Urinary bladder (tissue), 4 donors: ENCODE measurements around the gene OOSP3. TPM values are rescaled to one million over a fixed set of nuclear protein-coding genes. Genes with fewer than 3 reads are reported as not detected.
"Not testable (repeated sequence)": the region's sequence is repeated elsewhere in the genome, so short reads cannot be mapped to it uniquely, and the experiment has no call there.

ENCODE experiments used
- DNase-seq: peaks from one replicate; pipeline ENCODE4 v3.0.0-alpha.2; 2015; ENCODE audit errors: extremely low spot score
- H3K27ac ChIP-seq: one replicate; pipeline ENCODE4 v1.5.1; 2013; ENCODE audit warnings: low read depth, mild to moderate bottlenecking, moderate library complexity
- H3K36me3 ChIP-seq: one replicate; pipeline ENCODE4 v1.6.1; 2013; ENCODE audit warnings: mild to moderate bottlenecking, moderate library complexity; ENCODE audit not compliant: insufficient read depth
- H3K4me1 ChIP-seq: one replicate; pipeline ENCODE4 v1.6.1; 2013; ENCODE audit warnings: mild to moderate bottlenecking, moderate library complexity; ENCODE audit not compliant: insufficient read depth
- H3K4me3 ChIP-seq: one replicate; pipeline ENCODE4 v1.5.1; 2013; ENCODE audit warnings: low read depth, low read length
- WGBS: extraction: QIAGEN DNeasy Blood & Tissue Kit; methylation state at CpG from one replicate; pipeline ENCODE4 v1.1.7; 2013; 5-methylcytosine and 5-hydroxymethylcytosine counted together
- polyA plus RNA-seq: library from polyadenylated mRNA; stranded (reverse); fragments of 200-250 nt; gene quantifications from one replicate; pipeline ENCODE4 v1.2.3, GENCODE V29; 2013
- total RNA-seq: library from RNA; depleted of rRNA; stranded (reverse); fragments of >200 nt; gene quantifications from one replicate; pipeline ENCODE4 v1.2.3, GENCODE V29; 2014
- donor health status: healthy with polysubstance abuse.
- donor health status: healthy.

OOSP3 gene
- total and polyA plus RNA-seq, 2 donors = not detected

DNA sequence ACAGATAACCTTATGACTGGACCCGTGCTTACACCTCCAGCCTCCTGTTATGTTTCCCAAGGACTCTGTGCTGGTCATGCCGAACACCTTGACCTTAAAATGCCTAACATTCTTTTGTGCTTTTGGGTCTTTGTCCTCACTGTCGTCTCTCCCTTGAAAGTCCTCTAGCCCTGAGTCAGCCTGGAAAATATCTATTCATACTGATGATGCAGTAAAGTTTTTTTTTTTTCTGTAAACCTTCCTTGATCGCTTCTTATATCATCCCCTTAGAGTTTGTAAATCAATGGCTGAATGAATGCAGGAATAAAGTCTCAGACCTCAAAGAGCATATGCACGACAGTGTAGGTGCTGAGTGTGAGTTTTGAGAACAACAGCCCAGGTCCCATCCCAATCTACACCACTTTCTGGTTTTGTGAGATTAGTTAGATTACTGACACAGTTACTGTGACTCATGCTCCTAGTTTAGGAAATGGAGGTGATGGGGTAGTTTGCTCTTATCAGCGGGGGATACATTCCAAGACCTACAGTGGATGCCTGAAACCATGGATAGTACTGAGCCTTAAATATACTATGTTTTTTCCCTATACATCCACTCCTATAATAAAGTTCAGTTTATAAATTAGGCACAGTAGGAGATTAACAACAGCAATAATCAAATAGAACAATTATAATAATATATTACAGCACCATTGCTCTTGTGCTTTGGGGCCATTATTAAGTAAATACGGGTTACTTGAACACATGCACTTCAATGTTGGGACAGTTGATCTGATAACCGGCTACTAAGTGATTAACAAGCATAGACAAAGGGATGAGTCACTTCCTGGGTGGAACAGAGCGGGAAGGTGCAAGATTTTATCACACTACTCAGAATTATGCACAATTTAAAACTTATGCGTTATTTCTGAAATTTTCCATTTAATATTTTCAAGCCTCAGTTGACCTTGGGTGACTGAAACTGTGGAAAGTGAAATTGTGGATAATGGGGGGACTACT is 20.8 kb upstream of the OOSP3 start:
- Histone ChIP-seq H3K4me1 (no peaks in the 10 kb centered on the region), H3K36me3 (no peaks in the 10 kb centered on the region), H3K27ac (no peak overlapping the region), H3K4me3 (no peak overlapping the region)
- 66% methylated on average over 10 of the region's 10 CpGs for WGBS
- no peak for DNase-seq

DNA sequence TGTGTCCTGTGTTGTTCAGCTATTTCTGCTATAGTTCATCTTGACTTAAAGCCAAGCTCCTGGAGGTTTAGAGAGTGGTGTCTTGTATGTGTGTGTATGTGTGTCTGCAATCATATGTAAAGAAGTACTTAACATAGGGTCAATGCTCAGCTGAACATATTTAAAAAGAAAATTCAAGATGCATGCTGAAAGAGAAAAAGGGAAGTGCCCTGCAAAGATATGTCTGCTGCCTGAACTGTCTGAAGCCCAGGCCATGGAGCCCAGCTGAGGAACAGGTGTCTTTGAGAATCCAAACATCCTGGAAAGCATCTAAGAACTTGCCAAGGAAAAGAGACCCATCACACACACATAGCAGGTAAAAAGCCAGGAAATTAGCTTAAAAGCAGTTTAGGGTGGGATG is 18.9 kb upstream of the OOSP3 start:
- H3K36me3 ChIP-seq = no peaks in the 10 kb centered on the region
- no peak for DNase-seq
- H3K4me3 ChIP-seq = no peak overlapping the region
- H3K4me1 ChIP-seq = no peaks in the 10 kb centered on the region
- no peak overlapping the region for H3K27ac ChIP-seq

DNA sequence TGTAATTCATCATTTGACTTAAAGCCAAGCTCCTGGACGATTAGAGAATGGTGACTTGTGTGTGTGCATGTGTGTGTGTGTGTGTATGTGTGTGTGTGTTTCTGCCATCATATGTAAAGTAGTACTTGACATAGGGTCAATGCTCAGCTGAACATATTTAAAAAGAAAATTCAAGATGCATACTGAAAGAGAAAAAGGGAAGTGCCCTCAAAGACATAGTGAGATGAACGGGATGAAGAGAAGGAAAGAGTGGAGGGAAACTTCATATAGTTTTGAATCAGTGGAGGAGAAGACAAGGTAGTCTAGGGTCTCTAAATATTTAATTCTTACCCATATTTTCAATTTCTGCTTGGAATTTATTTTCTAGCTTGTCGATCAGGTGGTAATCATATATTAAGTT is 16.3 kb upstream of the OOSP3 start:
- WGBS = 68% methylated on average over 3 of the region's 3 CpGs
- H3K27ac ChIP-seq = no peak overlapping the region
- no peak for DNase-seq

DNA sequence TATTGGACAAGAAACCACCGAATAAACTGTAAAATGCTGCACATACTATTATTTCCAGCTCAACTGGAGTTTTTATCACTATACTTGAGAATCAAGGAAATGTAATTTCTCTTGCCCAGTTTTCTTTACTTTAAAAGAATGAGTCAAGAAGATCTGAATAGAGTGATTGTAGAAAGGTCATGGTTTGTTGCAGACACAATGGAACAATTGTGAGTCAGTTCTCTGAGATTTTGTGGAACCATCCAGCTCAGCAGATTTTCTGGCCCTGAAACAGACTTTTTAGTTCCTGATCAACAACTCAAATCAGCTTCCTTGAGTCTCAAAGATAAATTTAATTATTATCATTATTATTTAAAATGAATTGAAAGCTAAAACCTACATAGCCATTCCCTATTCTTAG is 13.6 kb upstream of the OOSP3 start:
- Histone ChIP-seq H3K4me3 (no peak overlapping the region), H3K27ac (no peak overlapping the region), H3K36me3 (no peaks in the 10 kb centered on the region), H3K4me1 (no peaks in the 10 kb centered on the region)
- no peak for DNase-seq
- 67% methylated on average over 1 of the region's 1 CpG for WGBS

More for the DNA sequence above, 16.3 kb upstream of the OOSP3 start:
- Histone ChIP-seq H3K4me3 (no peak overlapping the region), H3K36me3 (no peaks in the 10 kb centered on the region), H3K4me1 (no peaks in the 10 kb centered on the region)

DNA sequence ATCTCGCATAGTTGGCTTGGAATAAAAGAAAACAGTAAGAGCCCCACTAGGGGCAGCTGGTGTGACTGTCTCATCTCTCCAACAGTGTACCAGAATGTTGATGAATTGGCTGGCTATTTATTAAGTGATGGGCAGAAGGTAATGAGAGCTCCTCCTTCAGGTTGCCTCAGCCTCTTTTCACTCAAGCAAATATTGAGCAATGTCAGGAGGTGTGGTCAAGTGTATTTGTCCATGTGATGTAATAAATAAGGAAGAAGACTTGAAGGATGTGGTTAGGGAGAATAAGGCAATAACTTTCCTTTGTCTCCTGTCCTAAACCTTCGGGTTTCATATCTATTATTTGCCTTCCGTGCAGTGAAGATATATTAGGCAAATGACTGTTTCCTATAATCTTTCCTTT is 12.2 kb upstream of the OOSP3 start, which contains the start of gene TCN1:
Gene TCN1, minus strand, starts transcription at position 91 of the 400 bp plus-strand sequence. Its CDS starts 17 bp downstream, at position 74.
- Histone ChIP-seq H3K4me1 (no peaks in the 10 kb centered on the region), H3K27ac (no peak within 1 kb of the TSS), H3K4me3 (no peak within 1 kb of the TSS), H3K36me3 (no peaks in the 10 kb centered on the region)
- 75% methylated on average over 3 of the region's 3 CpGs for WGBS
- no peak for DNase-seq

DNA sequence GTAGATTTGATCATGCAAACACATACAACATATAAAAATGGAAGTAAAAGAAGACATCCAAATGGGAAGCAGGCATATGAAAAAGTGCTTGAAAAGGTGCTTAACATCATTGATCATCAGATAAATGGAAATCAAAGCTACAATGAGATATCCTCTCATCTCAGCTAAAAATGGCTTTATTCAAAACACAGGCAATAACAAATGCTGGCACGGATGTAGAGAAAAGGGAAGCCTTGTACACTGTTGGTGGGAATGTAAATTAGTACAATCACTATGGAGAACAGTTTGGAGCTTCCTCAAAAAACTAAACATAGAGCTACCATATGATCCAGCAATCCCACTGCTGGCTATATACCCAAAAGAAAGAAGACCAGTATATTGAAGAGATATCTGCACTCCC is 11.7 kb upstream of the OOSP3 start:
- WGBS = 84% methylated on average over 1 of the region's 1 CpG
- Histone ChIP-seq H3K36me3 (no peaks in the 10 kb centered on the region), H3K27ac (no peak overlapping the region), H3K4me1 (no peaks in the 10 kb centered on the region), H3K4me3 (no peak overlapping the region)
- DNase-seq = no peak

DNA sequence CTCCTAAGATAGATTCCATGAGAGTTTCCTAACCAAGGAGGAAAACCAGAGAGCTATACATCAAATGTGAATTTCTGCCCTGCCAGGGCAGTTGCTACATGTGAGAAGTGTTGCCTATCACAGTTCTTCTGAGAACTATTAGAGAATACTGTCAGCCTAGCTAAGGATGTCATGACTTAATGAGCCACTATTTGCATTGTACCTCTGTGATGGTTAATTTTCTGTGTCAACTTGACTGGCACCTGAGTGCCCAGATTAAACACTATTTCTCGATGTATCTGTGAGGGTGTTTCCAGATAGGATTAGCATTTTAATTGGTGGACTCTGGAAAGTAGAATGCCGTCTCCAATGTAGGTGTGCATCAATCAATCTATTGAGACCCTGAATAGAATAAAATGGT is 10.6 kb upstream of the OOSP3 start:
- no peak for DNase-seq
- Histone ChIP-seq H3K36me3 (no peaks in the 10 kb centered on the region), H3K27ac (no peak overlapping the region), H3K4me3 (no peak overlapping the region), H3K4me1 (no peaks in the 10 kb centered on the region)
- WGBS = 86% methylated on average over 2 of the region's 2 CpGs

DNA sequence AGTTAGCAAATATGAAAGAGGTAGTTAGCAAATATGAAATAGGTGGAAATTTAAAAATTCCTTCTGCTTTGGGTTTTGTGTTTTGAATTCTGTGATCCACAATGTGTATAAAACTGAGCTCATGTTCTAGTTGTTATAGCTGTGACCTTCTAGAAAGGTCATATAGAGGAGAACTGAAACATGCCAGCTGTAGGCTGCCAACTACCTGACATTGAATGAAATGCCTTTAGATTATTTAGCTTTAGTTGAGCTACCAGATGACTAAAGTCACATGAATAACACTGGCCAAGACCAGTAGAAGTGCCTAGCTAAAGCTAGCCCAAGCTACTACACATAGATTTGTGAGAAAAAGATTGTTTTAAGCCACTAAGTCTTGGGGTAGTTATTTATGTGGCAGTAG is 6.5 kb upstream of the OOSP3 start:
- no peak overlapping the region for H3K4me3 ChIP-seq
- no peaks in the 10 kb centered on the region for H3K4me1 ChIP-seq
- DNase-seq = no peak
- H3K36me3 ChIP-seq = no peaks in the 10 kb centered on the region
- H3K27ac ChIP-seq = no peak overlapping the region

DNA sequence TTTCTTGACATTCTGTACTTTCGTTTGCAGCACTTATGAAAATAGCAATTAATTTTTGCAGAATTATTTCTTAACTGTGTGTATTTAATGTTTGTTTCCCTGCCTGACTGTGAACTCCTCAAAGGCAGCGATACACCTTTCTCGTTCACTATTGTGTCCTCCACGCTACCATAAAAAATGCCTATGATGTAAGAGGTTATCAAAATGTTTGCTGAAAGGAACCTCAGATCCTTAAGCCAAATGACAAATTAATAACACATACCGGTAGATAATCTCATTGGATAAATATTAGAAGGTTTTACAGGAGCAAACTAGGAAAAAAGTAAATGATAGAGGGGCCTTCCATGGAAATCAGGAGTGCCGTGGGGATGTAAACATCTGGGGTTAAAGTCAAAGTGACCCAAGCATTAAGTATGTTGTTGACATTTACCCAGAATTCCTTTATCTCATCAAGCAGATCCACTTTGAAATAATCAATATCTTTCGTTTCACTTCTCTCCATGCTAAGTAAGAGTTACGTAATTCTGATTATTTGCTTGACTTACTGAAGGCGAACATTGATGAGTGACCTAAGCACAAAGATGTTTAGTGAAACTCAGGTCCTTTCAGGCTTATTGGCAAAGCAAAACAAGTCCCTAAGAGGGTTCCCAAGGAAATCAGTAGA is 2.6 kb upstream of the OOSP3 start:
- H3K27ac ChIP-seq = no peak overlapping the region
- H3K4me3 ChIP-seq = no peak overlapping the region
- no peaks in the 10 kb centered on the region for H3K36me3 ChIP-seq
- no peak for DNase-seq
- 76% methylated on average over 9 of the region's 9 CpGs for WGBS
- no peaks in the 10 kb centered on the region for H3K4me1 ChIP-seq

DNA sequence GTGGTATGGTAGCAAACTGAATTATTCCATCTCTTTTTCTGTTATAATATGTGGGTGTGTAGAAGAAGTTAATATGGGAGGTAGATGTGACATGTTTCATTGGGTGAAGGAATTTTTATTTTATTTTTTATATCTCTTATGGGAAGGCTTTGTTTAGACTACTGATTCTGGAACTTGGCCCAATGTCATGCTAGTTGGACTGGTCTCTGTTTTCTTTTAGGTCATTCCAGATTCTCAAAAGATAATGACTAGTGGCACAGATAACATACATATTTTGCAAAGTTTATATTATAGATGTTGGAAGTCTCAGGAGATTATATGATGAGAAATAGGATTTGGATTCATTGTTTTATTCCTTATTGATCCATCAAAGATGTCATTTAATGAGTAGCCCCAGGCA is 1.3 kb upstream of the OOSP3 start:
- no peak for DNase-seq
- no peak overlapping the region for H3K27ac ChIP-seq
- H3K4me3 ChIP-seq = no peak overlapping the region
- H3K36me3 ChIP-seq = no peaks in the 10 kb centered on the region
- no peaks in the 10 kb centered on the region for H3K4me1 ChIP-seq

DNA sequence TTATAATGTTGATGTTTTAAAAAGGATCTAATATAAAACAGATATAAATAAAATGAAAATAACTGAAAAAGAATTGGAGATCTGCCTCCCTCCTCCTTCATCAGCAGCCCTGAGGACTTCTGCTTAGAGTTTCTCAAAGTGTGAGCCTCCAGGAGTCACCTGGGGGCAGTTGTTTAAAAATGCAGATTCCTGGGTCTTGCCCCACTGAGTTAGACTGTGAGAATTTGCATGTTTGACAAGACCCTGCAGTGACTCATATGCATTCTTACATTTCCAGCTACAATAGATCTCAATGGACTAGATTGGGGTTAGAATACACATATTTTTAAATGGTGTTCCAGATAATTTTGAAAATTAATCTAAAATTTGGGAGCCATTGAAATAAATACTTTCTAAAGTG is 798 bp upstream of the OOSP3 start:
- H3K36me3 ChIP-seq = no peaks in the 10 kb centered on the region
- no peak overlapping the region for H3K27ac ChIP-seq
- no peak overlapping the region for H3K4me3 ChIP-seq
- DNase-seq = no peak
- H3K4me1 ChIP-seq = no peaks in the 10 kb centered on the region

DNA sequence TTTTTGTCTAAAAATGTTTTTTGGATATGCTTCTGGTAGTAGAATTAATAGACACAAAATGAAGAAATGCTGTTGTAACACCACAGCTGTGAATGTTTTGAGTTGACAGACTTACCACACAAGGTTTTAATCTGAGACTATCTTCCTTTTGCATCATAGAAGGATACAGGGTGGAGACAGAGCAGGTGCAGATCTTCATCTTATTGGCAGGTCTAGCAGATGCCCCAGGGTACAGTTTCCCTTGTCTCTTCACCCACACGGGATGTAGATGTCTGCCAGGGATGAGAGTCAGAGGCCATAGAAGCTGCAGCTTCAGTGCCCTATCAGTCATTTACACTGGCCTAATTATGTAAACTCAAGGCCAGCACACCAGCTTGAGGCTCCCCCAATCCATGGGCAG is 985 bp downstream of the OOSP3 start:
- H3K4me3 ChIP-seq = no peak overlapping the region
- H3K4me1 ChIP-seq = no peaks in the 10 kb centered on the region
- 52% methylated on average over 1 of the region's 1 CpG for WGBS
- no peak for DNase-seq
- H3K36me3 ChIP-seq = no peaks in the 10 kb centered on the region
- no peak overlapping the region for H3K27ac ChIP-seq

DNA sequence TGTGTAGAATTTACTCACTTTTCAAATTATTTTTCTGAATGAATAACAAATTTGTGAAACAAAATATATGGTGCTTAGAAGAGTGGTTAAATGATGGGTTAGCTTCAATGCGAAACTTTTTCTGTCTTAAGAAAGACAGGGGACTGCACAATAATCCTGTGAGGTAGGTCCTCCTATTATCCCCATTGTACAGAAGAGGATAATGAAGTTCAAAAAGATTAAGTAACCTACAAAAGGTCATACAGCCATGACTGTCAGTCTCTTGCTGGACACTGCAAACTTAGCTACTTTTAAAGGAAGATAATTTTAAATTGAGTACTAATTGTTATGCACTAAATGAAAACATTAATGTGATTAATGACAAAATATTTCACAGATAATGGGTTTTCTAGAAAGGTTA is 5.0 kb downstream of the OOSP3 start:
- Histone ChIP-seq H3K4me3 (no peak overlapping the region), H3K4me1 (no peaks in the 10 kb centered on the region), H3K27ac (no peak overlapping the region), H3K36me3 (no peaks in the 10 kb centered on the region)
- 89% methylated on average over 1 of the region's 1 CpG for WGBS
- DNase-seq = no peak

DNA sequence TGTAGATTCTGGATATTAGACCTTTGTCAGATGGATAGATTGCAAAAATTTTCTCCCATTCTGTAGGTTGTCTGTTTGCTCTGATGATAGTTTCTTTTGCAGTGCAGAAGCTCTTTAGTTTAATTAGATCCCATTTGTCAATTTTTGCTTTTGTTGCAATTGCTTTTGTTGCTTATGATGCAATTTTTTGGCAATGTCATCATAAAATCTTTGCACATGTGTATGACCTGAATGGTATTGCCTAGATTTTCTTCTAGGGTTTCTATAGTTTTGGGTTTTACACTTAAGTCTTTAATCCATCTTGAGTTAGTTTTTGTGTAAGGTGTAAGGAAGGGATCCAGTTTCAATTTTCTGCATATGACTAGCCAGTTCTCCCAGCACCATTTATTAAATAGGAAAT is 8.6 kb downstream of the OOSP3 start:
- not testable (repeated sequence) for H3K27ac ChIP-seq, DNase-seq, H3K4me1 ChIP-seq, H3K4me3 ChIP-seq, H3K36me3 ChIP-seq
